ENCODE measurements around the gene PCDHB4.

GRCh38 chr5:141172381-141173204, 51.0 kb downstream of the PCDHB4 start, which contains the start of gene PCDHB7:
- no peak for TF ChIP-seq POU2F2 (IDR thresholded peaks at IDR 0.05; ENCODE audit: borderline replicate concordance, low read depth, low read length)
- no peak for TF ChIP-seq POLR2AphosphoS5 (IDR thresholded peaks at IDR 0.05; ENCODE audit: low read length)
